ENCODE data around the gene DDX25.
A peak's percentile ranks its signal among the peaks of the same experiment; 100 is the strongest.
"Not testable (repeated sequence)": the region's sequence is repeated elsewhere in the genome, so short reads cannot be mapped to it uniquely, and the experiment has no call there.

Gene DDX25

DNA sequence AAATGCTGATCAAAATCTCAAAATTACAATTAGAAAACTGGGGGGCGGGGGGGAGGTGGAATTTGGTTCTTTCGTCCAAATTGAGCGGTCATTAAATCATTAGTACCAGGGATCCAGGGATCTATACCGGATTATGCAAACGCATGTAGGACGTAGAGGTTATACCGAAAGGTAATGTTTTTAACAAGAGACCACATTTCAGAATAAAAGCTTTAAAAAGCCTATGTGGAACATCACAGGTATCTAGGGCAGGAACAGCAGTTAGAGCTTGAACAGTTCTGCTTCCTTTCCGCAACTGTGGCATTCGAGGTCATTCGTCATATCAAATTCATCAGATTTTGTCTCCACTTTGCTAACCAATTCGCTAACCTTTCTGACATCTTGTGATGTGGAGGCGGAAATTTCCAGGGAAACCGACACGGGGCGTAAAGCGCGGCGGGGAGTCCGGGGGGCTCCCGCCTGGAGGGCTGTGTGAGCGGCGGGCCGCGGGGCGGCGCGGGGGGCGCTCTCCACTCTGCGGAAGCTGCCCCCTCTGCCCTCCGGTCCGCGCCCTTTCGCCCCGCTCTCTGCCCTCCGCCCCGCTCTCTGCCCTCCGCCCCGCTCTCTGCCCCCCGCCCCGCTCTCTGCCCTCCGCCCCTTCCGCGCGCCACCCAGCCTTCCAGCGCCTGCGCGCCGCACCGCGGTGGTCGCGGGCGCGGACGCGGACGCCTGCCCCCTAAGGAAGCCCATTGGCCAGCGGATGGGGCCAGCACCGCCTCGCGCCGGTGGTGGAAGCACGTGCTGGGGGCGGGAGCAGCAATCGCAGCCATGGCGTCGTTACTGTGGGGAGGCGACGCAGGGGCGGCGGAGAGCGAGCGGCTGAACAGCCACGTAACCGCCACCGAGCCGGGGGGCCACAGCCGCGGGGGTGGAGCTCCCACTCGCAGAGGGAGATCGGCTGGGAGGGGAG lies at the start of gene DDX25:
TSS of gene DDX25 (plus strand) at position 798 of the 949 bp plus-strand sequence. CDS start at position 808, 10 bp downstream.
- no peak for DNase-seq (ENCODE audit: low spot score)

DNA sequence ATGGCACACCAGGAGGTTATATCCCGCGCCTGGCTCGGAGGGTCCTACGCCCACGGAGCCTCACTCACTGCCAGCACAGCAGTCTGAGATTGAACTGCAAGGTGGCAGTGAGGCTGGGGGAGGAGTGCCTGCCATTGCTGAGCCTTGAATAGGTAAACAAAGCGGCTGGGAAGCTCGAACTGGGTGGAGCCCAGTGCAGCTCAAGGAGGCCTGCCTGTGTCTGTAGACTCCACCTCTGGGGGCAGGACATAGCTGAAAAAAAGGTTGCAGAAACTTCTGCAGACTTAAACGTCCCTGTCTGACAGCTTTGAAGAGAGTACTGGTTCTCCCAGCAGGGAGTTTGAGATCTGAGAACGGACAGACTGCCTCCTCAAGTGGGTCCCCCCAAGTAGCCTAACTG lies 46.6 kb upstream of the DDX25 start:
- not testable (repeated sequence) for DNase-seq (ENCODE audit: low spot score)

- DNase-seq (ENCODE audit: low spot score) = not testable (repeated sequence)
Measured at GRCh38 chr11:125862786-125863185, 41.5 kb upstream of the DDX25 start.

DNA sequence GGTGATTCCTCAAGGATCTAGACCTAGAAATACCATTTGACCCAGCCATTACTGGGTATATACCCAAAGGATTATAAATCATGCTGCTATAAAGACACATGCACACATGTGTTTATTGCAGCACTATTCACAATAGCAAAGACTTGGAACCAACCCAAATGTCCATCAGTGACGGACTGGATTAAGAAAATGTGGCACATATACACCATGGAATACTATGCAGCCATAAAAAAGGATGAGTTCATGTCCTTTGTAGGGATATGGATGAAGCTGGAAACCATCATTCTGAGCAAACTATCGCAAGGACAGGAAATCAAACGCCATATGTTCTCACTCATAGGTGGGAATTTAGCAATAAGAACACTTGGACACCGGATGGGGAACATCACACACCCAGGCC lies 39.0 kb upstream of the DDX25 start:
- not testable (repeated sequence) for DNase-seq (ENCODE audit: low spot score)

DNA sequence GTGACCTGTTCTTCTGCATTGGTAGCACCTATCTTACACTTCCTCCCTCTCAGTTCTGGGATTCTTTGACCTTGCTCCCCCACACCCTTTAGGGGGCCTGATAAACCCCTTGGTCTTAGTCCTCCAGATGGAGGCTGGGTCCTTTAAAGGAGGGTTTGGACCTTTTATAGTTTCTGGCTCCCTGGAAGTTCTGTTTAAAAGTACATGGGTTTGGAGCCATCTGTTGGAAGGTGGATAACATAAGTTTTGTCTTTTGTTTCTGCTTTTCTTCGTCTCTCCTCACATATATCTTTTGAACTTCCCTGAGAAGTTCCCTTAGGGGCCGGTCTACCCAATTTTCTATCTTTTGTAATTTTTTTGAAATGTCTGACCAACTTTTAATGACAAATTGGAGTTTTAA lies 34.8 kb upstream of the DDX25 start:
- no peak for DNase-seq (ENCODE audit: low spot score)

GRCh38 chr11:125871391-125872137 lies 32.7 kb upstream of the DDX25 start:
- peak; percentile 48 for DNase-seq (ENCODE audit: low spot score)

DNA sequence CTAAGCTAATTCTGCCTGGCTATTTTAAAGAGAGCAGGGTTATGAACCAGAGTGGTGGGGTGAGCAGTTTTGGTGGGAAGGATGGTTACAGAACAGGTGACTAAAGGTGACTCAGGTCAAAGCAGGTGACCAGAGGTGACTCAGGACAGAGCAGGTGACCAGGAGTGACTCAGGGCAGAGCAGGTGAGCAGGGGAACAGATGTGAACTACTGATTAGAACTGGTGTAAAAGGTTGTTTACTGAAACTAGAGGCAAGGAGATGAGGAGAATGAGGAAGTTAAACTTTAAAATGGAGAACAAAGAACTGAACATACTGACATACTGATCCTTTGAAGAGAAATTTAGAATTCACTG lies 32.2 kb upstream of the DDX25 start:
- no peak for DNase-seq (ENCODE audit: low spot score)

DNA sequence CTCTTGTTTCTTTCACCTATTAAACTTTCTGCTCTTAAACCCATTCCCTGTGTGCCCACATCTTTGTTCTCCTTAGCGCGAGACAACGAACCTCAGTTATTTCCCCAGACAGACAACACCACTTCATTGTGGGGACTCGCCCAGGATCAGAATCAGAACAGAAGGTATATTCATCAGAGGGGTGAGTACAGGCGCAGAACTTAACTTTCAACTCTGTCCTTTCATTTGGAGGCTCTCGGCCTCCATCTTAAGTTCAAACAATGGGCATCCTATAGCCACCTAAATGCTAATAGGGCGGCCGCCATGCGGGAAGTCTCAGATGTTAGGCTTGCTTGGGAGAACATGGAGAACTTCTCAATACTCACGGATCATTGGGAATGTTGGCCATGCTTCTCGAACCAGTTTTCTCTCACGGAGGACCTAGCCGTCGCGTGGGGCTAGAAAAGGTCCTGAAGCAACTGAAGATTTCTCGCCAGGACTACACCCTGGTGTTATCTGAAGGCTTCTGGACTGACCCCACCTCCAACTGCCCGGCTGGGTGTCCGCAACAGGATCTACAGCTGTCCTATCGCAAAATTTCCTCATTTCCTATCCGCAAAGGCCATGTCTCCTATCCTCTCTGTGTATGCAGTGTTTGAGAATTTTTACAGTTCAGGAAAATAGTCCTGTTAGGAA lies 30.3 kb upstream of the DDX25 start:
- no peak for DNase-seq (ENCODE audit: low spot score)

DNA sequence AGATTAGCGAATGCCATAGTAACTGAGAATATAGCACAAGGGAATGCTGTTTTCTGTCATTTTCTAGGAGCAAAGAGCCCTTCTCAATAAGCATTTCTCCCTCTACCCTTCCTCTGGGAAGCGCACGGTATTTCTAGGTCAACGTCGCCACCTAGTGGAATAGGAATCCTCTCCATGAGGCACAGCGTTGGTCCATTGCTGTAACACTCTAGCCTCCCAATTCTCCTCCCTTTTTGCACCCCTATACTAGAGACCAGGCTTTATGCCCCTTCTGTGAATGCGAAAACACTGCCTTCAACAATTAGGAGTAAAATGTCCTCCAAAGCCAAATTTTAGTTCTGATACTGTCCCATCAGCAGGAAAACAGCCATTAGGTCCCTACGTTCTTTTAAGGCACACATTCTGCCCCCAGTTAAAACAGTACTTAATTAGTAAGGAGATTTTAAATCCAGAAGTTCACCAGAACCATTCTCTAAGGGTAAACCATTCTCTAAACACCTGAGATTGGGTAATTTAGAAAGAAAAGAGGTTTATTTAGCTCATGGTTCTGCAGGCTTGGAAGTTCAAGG lies 29.7 kb upstream of the DDX25 start:
- peak; percentile 64 for DNase-seq (ENCODE audit: low spot score)

GRCh38 chr11:125881291-125881690 lies 23.0 kb upstream of the DDX25 start:
- DNase-seq (ENCODE audit: low spot score) = no peak

GRCh38 chr11:125883375-125883774 lies 20.9 kb upstream of the DDX25 start:
- DNase-seq (ENCODE audit: low spot score) = no peak

DNA sequence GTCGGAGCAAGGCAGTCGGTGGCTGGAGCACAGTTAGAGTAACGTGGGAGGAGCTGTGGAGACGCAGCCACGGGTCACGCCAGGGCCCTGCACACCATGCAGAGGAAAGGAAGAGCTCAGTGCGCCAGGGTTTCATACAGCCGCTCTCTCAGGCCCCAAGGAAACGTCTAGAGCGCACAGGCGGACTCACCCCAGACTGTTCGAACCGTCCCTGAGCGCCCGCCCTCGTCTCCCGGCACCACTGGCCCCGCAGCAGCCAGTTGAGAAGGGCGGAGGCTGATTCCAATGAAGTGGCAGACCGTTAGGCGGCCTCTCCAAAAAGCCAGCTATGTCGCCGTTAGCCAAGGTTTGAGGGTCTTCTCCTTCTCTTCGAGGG lies 17.3 kb upstream of the DDX25 start:
- peak; percentile 32 for DNase-seq (ENCODE audit: low spot score)

DNA sequence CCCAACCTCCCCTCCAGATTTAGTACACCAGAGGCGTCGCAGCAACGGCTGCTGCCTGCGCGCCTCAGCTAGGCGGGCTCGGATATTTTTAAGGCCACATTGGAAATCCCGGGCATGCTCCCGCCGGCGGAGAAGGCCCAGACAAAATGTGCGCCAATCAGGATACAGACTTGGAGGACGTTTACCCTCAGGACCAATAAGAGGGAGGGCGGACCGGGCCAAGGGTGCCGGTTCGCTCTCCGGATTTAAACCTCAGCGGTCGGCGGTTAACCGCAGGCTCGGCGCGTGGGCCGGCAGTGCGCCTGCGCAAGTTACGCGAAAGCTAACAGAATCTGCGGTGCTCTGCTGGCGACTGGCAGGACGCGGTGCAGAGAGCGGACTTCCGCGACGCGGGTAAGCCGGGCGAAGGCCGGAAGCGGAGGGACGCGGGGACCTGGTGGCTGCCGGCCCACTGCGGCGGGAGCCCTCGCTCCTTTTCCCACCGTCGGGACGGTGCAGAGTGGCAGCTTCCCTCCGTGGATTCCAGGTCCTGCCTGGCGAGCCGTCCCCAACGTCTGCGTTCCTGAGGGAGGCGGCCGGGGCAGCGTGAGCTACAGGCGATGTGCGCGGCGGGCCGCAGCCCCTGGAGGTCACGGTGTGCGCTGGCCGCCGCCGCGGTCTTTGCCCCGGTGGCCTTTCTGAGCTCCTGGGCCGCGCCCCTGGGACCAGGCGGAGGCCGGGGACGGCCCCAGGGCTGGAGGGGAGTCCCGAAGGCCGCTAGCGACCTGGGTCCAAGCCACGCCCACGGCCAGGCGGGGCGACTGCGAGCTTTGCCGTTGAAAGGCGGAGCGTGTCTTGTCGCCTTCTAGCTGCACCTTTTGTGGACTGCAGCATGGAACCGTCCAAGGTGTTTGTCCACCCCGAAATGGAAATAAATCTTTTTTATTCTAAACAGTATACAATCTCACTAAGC lies 16.7 kb upstream of the DDX25 start, which contains the start of gene HYLS1:
TSS of gene HYLS1 (plus strand) at position 296 of the 952 bp plus-strand sequence. CDS start 11,701 bp downstream, outside the sequence.
- peak; percentile 94 for DNase-seq (ENCODE audit: low spot score)

DNA sequence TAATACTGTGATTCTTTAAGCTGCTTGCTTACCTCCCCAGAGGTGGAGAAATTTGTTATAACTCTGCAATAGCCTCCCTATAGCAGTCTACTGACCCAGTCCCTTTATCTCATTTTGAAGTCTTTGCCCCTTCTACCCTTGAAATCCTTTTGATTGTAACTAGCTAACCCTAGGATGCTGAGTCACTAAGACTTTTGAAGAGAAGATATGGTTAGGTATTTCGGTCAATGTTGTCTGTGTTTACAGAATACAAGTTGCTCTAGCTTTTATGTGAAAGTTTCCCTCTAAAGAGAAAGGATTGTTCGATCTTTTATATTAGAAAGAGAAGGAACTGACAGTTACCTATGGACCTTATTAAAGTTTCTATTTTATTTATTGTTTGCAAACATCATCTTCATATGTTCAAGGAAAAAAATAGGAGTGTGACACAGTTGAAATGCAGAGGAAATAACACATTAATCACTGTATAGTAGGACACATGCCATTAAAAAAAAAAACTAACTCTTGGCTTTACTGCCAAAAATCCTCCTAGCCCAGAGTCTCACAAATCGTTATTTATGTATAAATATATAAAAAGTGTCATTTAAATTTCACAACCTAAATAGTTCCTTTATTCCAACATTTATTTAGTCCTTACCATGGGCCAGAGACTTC lies 13.7 kb upstream of the DDX25 start:
- DNase-seq (ENCODE audit: low spot score) = no peak

- no peak for DNase-seq (ENCODE audit: low spot score)
Measured at GRCh38 chr11:125892071-125892470, 12.2 kb upstream of the DDX25 start.

DNA sequence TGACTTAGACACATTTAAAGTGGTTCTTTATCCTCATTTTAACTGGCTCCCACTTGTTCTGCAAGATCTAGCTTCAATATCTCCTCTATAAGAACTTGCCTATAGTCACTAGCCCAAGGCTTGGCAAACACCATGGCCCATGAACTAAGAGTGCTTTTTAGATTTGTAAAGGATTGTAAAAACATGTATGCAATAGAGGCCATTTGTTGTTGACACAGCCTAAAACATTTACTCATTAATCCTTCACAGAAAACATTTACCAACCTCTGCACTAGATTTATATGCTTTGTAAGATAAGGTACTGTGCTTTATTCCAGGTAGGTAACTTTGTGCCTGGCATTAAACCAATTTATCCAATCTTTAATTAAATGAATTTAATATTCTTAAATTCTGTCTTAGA lies 11.3 kb upstream of the DDX25 start:
- no peak for DNase-seq (ENCODE audit: low spot score)

DNA sequence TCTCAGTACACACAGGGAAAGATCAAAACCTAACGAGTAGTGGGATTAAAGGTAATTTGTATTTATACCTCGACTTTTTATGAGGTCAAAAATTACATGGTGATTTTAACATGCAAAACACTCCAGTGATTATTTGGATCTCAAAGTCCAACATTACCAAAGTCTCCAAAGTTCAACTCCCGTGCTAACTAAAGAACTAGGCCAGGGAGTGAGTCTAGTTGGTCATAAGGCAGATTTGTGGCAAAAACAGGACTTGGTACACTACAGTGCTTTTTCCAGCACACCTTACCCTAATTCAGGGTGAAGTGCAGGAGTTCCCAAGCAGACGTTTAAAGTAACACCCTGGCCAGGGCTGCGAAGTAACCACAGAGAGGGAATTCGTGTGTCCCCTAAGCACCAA lies 2.4 kb upstream of the DDX25 start:
- no peak for DNase-seq (ENCODE audit: low spot score)

DNA sequence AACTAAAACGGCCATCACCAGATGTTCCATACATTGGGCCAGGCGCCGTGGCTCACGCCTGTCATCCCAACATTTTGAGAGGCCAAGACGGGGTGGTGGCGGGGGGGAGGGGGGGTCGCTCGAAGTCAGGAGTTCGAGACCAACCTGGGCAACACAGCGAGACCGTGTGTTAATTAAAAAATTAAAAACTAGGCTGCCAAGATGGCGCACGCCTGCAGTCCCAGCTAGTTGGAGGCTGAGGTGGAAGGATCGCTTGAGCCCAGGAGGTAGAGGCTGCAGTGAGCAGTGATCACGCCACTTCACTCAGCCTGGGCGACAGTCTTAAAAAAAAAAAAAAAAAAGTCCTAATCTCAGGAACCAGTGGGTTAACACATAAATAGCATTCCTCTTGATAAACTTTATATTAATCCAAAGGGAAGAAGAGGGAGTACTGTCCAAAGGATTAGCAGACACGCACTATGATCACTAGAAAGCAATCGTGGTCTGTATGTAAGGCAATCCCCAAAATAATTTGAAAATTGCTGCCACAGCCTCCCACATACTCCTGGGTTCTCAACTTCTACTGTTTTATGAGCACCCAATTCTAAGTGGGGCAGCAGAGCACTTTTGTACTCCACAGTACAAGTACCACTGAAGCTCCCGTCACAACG lies 1.9 kb upstream of the DDX25 start:
- DNase-seq (ENCODE audit: low spot score) = no peak

GRCh38 chr11:125902927-125903710 lies 1.2 kb upstream of the DDX25 start, which contains the start of gene PUS3:
Gene PUS3 (minus strand): TSS chr11:125903206. CDS start chr11:125896284, 6,922 bp downstream.
- peak; percentile 89 for DNase-seq (ENCODE audit: low spot score)

All from kidney capillary endothelial cell (primary cell).